NCI-H2171 treated with DMSO at 0.1 percent for 48 hours (cell line): Measurements from ENCODE around the gene MEF2C.
"Not testable (repeated sequence)": the region's sequence is repeated elsewhere in the genome, so short reads cannot be mapped to it uniquely, and the experiment has no call there.

Source experiments
- DNase-seq: peaks from one replicate; lab custom pipeline; 2025; lab: John Stamatoyannopoulos, UW

Gene MEF2C

GRCh38 chr5:88799938-88800535, 82.9 kb downstream of the MEF2C start:
- DNase-seq = no peak

- DNase-seq = not testable (repeated sequence)
Observed at GRCh38 chr5:88798933-88799332, 84.1 kb downstream of the MEF2C start.

GRCh38 chr5:88793797-88794196, 89.2 kb downstream of the MEF2C start:
- not testable (repeated sequence) for DNase-seq

GRCh38 chr5:88792144-88792840, 90.7 kb downstream of the MEF2C start:
- DNase-seq = no peak

DNA sequence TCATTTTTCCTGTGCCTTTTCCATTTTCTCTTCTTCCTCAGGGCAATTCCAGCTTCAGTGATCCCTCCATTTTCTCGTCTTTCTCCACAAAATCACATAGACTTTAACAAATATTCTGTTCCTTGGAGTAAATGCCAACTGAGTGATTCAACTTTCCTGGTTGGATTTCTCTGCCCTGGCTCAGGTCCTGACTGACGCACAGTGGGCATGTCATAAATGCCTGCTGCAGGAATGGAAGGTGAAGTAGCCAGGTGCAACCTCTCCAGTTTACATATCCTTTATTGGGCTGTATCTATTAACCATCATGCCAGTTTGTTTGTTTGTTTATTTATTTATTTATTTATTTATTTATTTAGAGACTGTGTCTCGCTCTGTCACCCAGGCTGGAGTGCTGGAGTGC, 95.1 kb downstream of the MEF2C start:
- no peak for DNase-seq

- DNase-seq = no peak
Observed at GRCh38 chr5:88786789-88787188, 96.2 kb downstream of the MEF2C start.

- DNase-seq = no peak
Observed at GRCh38 chr5:88785746-88786565, 97.0 kb downstream of the MEF2C start.

GRCh38 chr5:88782571-88782970, 100.4 kb downstream of the MEF2C start:
- DNase-seq = no peak

DNA sequence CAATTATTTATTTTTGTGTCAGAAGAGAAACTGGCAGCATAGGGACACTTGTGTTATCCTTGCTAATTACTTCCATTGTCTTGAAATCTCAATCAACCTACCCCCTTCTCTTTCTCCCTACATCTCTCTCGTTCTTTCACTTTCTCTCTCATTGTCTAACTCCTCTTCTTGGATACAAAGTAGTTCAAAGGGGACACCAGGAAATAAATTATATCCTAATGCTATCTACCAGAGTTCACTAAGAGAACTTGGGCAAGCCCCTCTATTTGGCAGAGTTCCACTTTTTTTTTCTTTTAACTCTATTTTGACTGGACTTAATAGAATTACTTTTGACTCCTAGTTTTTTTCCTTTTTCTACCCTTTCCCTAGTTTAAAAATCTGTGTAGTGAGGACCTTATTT, 102.2 kb downstream of the MEF2C start:
- DNase-seq = no peak

DNA sequence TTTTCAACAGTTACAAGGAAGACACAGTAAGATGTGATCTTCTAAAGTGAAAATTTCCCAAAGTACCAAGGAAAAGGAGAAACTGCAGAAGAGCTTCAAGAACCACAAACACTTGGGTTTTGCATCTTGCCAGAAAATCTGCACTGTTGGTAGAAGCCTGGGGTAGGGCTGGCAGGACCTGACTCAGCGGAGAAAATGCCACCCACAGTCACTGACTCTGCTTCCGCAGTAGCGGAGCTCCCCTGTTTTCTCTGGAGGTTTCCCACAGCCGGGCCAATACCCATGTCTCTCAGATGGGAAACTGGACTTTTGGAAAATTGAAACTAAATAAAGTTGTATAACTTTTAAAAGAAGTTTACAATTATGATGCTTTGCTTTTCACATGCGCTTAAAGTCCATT, 104.2 kb downstream of the MEF2C start:
- DNase-seq = no peak

GRCh38 chr5:88776692-88777091, 106.3 kb downstream of the MEF2C start:
- no peak for DNase-seq

DNA sequence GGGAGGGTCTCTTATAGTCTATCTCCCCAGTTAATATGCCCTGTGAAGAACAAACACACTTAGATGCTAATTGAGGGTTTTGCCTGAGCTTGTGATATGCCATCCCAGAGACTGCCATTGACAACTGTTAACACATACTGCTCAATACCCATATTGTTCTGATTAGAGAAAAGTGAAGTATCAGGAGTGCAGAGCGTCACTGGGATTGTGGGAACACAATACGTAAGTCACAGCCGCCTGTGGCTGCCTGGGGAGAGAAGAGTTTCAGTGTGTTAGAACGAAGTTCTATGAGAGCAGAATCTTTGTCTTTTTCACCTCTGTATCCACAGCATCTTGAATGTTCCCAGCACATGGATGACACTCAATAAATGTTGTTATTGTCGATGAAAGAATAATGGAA, 110.2 kb downstream of the MEF2C start:
- DNase-seq = no peak

DNA sequence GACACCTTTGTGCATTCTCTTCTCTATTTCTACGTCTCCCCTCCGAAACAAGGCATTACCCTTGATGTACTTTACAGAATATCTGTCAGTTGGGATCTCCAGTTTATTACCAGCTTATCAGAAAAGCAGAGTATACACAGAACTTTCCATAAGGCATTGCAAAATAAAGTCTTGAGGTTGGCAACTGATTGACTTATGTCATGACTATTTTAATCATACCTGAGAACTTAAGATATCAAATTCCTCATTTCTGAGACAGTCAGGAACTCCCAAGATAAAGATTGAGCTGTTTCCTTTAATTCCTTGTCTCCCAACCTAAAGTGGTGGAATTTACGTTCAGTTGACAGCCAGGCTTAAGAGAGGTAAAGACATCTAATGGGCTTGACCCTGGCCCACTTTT, 110.9 kb downstream of the MEF2C start:
- no peak for DNase-seq

- DNase-seq = no peak
Observed at GRCh38 chr5:88770276-88771257, 112.4 kb downstream of the MEF2C start.

GRCh38 chr5:88769165-88769564, 113.8 kb downstream of the MEF2C start:
- no peak for DNase-seq

DNA sequence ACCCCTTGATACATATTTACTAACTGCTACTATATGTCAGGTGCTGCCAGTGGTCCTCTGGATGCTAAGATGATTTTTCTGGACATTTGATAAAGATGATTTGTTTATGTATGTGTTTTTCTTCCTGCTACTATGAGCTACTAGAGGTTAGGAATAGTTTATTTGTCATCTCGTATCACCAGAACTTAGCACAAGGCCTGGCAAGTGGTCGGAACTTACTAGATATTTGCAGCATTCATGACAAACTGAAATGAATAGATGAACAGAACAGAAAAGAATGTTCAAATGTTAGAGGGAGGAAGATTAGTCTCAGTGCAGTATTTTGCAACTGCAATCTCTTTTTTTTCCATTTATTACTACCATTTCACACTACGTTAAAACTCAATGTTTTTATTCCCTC, 114.6 kb downstream of the MEF2C start:
- no peak for DNase-seq

- DNase-seq = no peak
Observed at GRCh38 chr5:88765798-88766197, 117.2 kb downstream of the MEF2C start.

DNA sequence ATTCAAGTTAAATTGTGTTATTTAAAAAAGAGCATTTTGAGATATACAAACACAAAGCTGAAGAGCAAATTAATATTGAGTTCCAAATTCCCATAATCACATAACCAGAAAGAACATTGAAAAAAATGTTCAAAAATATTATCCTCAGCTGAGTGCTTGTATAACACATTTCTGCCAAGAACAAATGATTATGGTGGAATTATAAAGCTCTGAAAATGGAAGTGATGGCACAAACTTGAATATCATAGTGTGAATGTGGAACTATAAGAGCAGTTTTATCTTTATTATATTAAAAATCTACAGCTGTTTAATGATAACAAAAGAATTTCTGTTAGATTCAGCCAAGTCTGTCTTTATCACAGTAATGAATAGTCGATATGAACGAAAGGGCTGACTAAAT, 117.8 kb downstream of the MEF2C start:
- DNase-seq = no peak

DNA sequence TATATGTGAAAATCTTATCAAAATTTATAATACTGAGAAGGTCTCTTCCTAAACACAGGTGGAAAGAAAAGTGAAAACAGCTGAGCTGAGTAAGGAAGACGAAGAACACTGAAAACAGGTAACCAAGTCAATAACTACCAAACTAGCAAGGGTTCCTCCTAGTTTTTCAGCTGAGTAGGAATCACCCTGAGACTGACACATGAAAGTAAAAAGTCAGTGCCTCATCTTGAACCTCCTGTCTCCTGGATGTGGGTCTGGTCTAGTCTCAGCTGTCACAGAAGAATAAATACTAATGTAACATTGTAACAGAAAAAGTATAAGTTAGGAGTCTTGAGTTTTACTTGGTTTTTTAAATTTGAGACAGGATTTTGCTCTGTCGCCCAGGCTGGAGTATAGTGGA, 121.0 kb downstream of the MEF2C start:
- DNase-seq = no peak

DNA sequence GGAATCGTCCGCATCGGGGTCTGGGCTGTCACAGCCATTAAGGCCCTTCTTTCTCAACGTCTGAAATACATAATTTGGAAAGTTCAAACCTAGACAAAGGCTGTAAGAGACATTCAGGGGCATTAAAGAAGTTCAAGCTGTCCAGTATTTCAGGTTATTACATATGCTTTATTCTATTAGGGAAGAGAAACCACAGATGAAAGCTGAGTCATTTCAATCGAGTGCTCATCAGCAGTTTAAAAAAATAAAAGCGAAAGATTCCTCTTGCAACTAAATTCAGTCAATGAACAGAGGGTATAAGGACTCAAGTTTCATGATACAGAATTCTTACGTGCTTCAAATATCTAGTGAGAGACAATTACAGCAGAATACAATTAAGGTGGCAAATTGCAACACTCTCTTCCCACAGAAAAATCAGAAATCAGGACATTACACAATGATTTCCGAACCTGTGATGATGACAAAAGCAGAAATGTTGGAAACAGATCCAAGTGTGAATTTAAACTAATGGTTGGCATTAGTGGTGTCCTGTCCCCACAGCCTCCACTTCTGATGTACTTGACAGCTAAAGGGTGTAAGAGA, 121.6 kb downstream of the MEF2C start:
- no peak for DNase-seq

GRCh38 chr5:88760527-88760926, 122.5 kb downstream of the MEF2C start:
- no peak for DNase-seq

DNA sequence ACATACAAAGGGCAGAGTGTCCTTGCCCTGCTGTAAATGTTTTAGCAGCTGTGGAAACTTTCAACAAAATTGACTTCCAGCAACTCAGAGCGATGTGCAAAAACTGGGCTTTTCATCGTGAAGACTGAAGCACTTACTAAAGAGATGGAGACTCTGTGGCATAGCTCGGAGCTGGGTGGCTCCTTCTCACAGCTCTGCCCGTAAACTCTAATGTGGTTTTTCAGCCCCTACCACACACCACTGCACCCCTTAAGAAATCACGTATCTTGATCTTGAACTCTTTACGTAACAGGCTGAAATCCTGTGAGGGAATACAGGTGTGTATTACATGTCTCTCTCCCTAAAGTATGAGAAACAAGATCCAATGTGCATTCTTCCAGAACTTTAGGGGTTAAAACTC, 124.4 kb downstream of the MEF2C start:
- no peak for DNase-seq
